HG03565 (cell line): Measurements from ENCODE around the gene CRYBB3.
"Not testable (repeated sequence)": the region's sequence is repeated elsewhere in the genome, so short reads cannot be mapped to it uniquely, and the experiment has no call there.

Source experiments
- ATAC-seq: cut with Tn5 transposase; IDR thresholded peaks from one replicate; pipeline ENCODE4 v1.9.1; 2021; ENCODE audit warnings: mild to moderate bottlenecking, moderate library complexity; ENCODE audit not compliant: unreplicated experiment

CRYBB3 gene

DNA sequence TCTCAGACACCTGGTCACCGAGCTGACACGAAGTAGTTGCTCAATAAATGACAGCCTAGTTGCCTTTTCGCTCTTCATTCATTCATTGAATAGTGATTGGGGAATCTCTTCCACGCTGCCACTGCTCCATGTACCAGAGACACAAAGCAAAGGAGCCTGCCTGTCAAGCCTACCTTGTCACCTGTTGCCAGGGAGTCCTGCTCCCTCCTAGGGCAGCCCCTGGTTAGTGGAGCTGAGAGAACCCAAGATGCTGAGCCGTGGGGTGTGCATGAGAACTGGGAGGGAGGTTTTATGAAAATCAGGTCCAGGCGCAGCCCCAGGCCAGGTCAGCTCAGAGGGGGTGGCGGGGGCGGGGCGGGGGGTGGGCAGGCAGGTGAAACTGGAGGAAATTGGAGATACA lies 38.4 kb downstream of the CRYBB3 start:
- not testable (repeated sequence) for ATAC-seq

DNA sequence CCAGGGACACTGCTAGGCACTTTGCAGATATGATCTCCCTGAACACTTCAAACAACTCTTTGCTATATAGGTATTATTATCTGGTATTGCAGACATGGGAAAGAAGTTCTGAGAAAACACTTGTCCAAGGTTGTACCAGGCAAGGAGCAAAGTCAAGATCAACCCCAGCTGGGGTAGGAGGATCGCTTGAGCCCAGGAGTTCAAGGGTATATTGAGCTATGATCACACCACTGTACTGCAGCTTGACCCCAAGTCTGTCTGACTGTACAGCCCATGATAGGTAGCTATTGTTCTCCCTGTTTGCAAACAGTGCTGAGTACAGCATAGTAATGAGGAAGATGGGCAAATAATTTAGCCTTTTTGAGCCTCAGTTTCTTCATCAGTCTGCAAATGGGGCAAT lies 55.5 kb downstream of the CRYBB3 start:
- not testable (repeated sequence) for ATAC-seq
